Spleen (tissue), 7 donors: Measurements from ENCODE around the gene ADGRV1.

ENCODE experiments used
- POLR2AphosphoS5 ChIP-seq, 3 donors: sonication (generic); formaldehyde crosslinking; IDR thresholded peaks; one replicate each; pipeline ENCODE4 v1.5.1; 2017; ENCODE audit warnings: antibody characterized with exemption in 3 of 3
- TF ChIP-seq, protein P1 (sequence below), 11 experiments: fragments of 200-600 bp in 7 of 11; fragments of 450-650 bp in 4 of 11; sonication (generic) in 4 of 11; IDR thresholded peaks in 8 of 11; conservative IDR thresholded peaks in 3 of 11; 1 replicate in 7 of 11; 2 replicates in 4 of 11; pipeline versions ENCODE4 v1.4.0 to v1.8.0; 2016 to 2021; ENCODE audit warnings: antibody characterized with exemption in 11 of 11, inconsistent platforms in 4 of 11, mild to moderate bottlenecking in 1 of 11
- donor health status: DM: no; HTN: no; CAD: no; lungs with moderate emphysema.
- donor health status: DM: no; HTN: no; CAD: no.
- donor health status: DM: no; HTN: no; CAD: no.

DNA sequence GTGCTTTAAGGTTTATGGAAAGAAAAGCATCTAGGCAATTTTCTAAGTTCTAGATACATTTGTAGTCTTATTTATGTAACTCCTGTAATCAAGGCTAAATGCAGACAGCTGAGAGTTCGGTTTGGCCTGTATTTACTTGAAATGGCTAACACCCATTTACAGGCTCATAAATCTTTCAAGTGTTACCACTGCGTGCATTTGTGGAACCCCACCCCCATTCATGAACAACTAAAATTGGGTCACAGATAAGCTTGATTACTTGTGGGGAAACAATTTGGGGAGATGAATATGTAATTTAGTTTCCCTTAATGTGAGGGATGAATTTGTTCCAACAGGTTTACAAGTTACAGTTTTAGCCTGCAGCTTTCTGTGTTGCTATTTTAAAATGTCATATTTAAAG is 463.9 kb downstream of the ADGRV1 start:
- TF ChIP-seq, protein P1, sequence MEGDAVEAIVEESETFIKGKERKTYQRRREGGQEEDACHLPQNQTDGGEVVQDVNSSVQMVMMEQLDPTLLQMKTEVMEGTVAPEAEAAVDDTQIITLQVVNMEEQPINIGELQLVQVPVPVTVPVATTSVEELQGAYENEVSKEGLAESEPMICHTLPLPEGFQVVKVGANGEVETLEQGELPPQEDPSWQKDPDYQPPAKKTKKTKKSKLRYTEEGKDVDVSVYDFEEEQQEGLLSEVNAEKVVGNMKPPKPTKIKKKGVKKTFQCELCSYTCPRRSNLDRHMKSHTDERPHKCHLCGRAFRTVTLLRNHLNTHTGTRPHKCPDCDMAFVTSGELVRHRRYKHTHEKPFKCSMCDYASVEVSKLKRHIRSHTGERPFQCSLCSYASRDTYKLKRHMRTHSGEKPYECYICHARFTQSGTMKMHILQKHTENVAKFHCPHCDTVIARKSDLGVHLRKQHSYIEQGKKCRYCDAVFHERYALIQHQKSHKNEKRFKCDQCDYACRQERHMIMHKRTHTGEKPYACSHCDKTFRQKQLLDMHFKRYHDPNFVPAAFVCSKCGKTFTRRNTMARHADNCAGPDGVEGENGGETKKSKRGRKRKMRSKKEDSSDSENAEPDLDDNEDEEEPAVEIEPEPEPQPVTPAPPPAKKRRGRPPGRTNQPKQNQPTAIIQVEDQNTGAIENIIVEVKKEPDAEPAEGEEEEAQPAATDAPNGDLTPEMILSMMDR (IDR thresholded peaks at IDR 0.05 in 8 of 11, conservative IDR thresholded peaks at IDR 0.05 in 3 of 11) = no peak
- TF ChIP-seq POLR2AphosphoS5 (IDR thresholded peaks at IDR 0.05) = no peak
